Neuron (in vitro differentiated cells): ENCODE results near the gene LPCAT3.
"Not testable (repeated sequence)": the region's sequence is repeated elsewhere in the genome, so short reads cannot be mapped to it uniquely, and the experiment has no call there.

Source experiments
- H2AFZ ChIP-seq: one replicate; pipeline ENCODE4 v1.6.1; 2013; ENCODE audit warnings: low read depth, mild to moderate bottlenecking, inconsistent platforms, low read length, moderate library complexity
- H3K27me3 ChIP-seq: one replicate; pipeline ENCODE4 v1.6.1; 2013; ENCODE audit warnings: low read length; ENCODE audit not compliant: insufficient read depth
- H3K36me3 ChIP-seq: one replicate; pipeline ENCODE4 v1.6.1; 2013; ENCODE audit warnings: low read length; ENCODE audit not compliant: insufficient read depth
- H3K4me1 ChIP-seq: one replicate; pipeline ENCODE4 v1.6.1; 2013; ENCODE audit warnings: low read length; ENCODE audit not compliant: insufficient read depth
- H3K4me3 ChIP-seq: 2 replicates; pipeline ENCODE4 v1.5.1; 2013; ENCODE audit warnings: mild to moderate bottlenecking, low read length, moderate library complexity
- H3K9me3 ChIP-seq: one replicate; pipeline ENCODE4 v1.6.1; 2013; ENCODE audit warnings: low read length

Gene LPCAT3

DNA sequence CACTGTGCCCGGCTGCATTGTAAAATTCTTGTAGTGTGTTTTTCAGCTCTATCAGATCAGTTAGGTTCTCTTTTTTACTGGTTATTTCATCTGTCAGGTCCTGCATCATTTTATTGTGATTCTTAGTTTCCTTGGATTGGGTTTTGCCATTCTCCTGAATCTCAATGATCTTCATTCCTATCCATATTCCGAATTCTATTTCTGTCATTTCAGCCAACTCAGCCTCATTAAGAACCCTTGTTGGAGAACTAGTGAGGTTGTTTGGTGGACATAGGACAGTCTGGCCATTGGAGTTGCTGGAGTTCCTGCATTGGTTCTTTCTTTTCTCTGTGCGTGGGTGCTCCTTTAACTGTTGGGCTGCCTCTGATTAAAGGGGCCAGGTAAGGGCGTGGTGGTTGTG, 36.6 kb upstream of the LPCAT3 start:
- Histone ChIP-seq H3K9me3 (no peaks in the 10 kb centered on the region), H2AFZ (no peak overlapping the region), H3K27me3 (peaks cover 2% of the 10 kb centered on the region), H3K4me3 (no peak overlapping the region), H3K36me3 (no peaks in the 10 kb centered on the region), H3K4me1 (no peaks in the 10 kb centered on the region)

DNA sequence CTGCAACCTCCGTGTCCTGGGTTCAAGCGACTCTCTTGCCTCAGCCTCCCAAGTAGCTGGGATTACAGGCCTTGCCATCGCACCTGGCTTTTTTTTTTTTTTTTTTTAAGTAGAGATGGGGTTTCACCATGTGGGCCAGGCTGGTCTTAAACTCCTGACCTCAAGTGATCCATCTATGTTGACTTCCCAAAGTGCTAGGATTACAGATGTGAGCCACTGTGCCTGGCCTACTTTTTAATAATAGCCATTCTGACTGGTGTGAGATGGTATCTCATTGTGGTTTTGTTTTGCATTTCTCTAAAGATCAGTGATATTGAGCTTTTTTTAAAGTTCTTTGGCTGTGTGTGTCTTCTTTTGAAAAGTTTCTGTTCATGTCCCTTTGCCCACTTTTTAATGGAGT, 31.7 kb upstream of the LPCAT3 start:
- H3K36me3 ChIP-seq, H2AFZ ChIP-seq, H3K27me3 ChIP-seq, H3K9me3 ChIP-seq, H3K4me1 ChIP-seq, H3K4me3 ChIP-seq: not testable (repeated sequence)

DNA sequence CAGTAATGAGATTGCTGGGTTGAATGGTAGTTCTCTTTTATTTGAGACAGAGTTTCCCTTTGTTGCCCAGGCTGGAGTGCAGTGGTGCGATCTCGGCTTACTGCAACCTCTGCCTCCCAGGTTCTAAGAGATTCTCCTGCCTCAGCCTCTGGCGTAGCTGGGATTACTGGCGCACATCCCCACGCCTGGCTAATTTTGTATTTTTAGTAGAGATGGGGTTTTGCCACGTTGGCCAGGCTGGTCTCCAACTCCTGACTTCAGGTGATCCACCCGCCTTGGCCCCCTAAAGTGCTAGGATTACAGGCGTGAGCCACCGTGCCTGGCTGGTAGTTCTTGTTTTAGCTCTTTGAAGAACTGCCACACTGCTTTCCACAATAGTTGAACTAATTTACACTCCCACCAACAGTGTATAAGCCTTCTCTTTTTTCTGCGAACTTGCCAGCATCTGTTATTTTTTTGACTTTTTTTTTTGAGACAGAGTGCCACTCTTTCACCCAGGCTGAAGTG, 31.2 kb upstream of the LPCAT3 start:
- H3K4me3 ChIP-seq, H3K27me3 ChIP-seq, H3K9me3 ChIP-seq, H2AFZ ChIP-seq, H3K4me1 ChIP-seq, H3K36me3 ChIP-seq: not testable (repeated sequence)

DNA sequence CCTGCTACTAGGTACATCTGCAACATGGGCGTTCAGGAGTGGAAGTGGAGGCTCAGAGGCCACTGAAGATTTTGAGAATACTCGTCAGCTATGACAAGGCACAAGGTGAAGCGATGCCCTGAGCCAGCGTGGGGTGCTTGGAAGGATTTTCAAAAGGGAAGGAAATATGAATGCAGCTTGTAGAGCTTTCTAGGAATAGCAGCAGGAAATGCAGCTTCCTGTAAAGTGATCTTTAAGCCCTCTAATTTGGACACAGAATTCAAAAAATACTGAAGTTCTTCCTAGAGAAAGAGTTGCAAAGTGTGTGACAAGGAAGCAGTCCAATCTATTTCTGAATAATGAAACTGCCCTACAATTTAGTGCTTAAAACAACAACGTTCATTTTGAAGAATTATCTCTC, 29.0 kb upstream of the LPCAT3 start:
- Histone ChIP-seq H3K27me3 (no peaks in the 10 kb centered on the region), H3K4me1 (no peaks in the 10 kb centered on the region), H3K36me3 (no peaks in the 10 kb centered on the region), H3K9me3 (no peaks in the 10 kb centered on the region), H2AFZ (no peak overlapping the region), H3K4me3 (no peak overlapping the region)

DNA sequence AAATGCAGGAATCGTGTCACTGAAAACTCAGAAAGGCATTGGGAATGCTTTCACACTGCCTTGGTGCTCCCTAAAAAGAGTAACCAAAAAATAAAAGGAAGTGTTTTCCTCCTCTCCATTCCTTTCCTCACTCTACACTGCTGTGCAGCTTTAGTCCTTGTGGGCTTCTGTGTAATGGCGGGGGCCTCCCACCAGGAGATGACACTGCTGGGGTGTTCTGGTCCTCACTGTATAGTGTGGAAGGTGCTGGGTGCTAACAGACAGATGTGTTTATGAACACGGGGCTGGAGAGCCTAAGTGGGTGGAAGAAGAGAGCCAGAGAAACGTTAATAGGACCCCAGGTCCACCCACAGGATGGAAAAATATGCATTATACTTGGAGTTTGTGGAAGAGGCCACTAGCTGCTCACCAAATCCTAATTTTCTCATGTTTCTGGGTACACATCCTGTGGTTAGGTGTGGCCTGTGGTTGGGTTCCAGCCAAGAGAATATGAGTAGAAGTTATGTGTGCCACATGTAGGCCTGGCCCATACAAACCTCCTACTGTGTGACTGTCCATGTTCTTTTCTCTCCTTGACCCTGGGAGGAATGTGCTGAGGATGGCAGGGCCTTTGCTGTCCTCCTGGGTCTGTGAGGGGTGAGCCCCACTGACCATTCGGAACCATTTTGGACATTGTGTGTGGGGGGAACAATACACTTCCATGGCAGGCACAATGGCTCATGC, 28.3 kb upstream of the LPCAT3 start:
- Histone ChIP-seq H3K27me3 (no peaks in the 10 kb centered on the region), H2AFZ (no peak overlapping the region), H3K9me3 (no peaks in the 10 kb centered on the region), H3K36me3 (no peaks in the 10 kb centered on the region), H3K4me3 (no peak overlapping the region), H3K4me1 (no peaks in the 10 kb centered on the region)

DNA sequence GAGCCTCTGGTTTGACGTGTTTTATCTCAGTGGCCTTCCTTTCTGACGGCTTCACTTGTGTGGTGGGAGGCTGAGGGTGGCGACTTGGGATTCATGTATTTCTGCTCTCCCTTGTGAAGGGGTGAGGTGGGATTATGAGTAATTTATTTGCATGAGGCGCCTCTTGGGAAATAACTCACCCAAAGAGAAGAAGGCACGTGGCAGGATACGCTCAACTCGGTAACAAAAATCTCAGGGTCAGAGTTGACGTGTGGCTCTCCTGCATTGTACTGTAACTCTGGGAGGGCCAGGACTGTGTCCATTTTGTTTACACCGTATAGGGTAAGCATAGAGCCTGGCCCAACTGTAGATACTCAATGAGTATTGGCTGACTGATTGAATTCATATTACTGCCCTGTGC, 27.6 kb upstream of the LPCAT3 start:
- Histone ChIP-seq H3K27me3 (no peaks in the 10 kb centered on the region), H3K36me3 (no peaks in the 10 kb centered on the region), H3K4me1 (no peaks in the 10 kb centered on the region), H2AFZ (no peak overlapping the region), H3K4me3 (no peak overlapping the region), H3K9me3 (no peaks in the 10 kb centered on the region)

DNA sequence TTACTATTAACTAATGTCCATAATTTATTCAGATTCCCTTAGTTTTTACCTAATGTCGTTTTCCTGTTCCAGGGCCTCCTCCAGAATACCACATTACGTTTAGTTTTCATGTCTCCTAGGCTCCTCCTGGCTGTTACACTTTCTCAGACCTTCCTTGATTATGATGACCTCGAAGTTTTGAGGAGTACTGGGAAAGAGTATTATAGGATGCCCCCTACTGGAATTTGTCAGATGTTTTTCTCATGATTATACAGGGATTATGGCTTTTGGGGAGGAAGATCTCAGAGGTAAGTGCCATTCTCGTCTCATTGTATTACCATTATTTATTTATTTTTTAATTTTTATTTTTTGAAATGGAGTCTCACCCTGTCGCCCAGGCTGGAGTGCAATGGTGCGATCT, 24.6 kb upstream of the LPCAT3 start:
- Histone ChIP-seq H3K4me3 (no peak overlapping the region), H3K27me3 (no peaks in the 10 kb centered on the region)

DNA sequence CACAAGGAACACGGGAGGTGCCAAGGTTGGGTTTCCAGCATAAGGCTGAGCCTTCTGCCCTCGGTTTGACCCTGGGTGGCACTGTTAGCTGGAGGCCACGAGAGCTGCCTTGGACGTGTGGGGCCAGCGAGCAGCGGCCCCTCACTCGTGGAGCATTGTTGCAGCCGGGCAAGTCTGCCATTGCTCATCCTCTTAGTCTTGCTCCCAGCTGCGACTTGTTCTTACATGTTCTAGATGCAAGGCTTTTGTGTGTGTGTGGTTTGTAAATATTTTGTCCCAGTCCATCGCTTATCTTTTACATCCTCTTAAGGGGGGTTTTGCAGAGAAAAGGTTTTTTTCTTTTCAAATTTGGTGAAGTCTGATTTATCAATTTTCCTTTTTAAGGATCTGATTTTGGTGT, 21.1 kb upstream of the LPCAT3 start:
- Histone ChIP-seq H3K36me3 (no peaks in the 10 kb centered on the region), H3K4me3 (no peak overlapping the region), H3K4me1 (no peaks in the 10 kb centered on the region), H3K9me3 (no peaks in the 10 kb centered on the region), H3K27me3 (no peaks in the 10 kb centered on the region), H2AFZ (no peak overlapping the region)

More for the DNA sequence above, 24.6 kb upstream of the LPCAT3 start:
- H3K4me1 ChIP-seq, result no peaks in the 10 kb centered on the region
- H3K36me3 ChIP-seq, result no peaks in the 10 kb centered on the region
- no peaks in the 10 kb centered on the region for H3K9me3 ChIP-seq
- H2AFZ ChIP-seq, result no peak overlapping the region

DNA sequence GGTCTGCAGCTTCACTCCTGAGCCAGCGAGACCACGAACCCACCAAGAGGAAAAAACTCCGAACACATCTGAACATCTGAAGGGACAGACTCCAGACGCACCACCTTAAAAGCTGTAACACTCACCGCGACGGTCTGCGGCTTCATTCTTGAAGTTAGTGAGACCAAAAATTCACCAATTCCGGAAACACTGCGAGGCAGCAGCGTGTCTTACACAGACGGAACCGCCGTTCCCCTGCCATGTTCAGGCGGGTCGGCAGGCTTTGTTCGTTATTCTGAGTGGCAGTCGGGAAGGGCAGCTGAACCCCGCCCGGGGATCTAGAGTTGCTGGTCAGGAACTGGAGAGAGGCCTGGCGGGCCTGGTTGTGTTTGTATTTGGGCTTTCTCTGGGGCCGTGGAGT, 20.3 kb upstream of the LPCAT3 start:
- H3K9me3 ChIP-seq, result no peaks in the 10 kb centered on the region
- H3K4me1 ChIP-seq, result no peaks in the 10 kb centered on the region
- H3K36me3 ChIP-seq, result no peaks in the 10 kb centered on the region
- no peak overlapping the region for H2AFZ ChIP-seq
- H3K4me3 ChIP-seq, result no peak overlapping the region
- no peaks in the 10 kb centered on the region for H3K27me3 ChIP-seq

DNA sequence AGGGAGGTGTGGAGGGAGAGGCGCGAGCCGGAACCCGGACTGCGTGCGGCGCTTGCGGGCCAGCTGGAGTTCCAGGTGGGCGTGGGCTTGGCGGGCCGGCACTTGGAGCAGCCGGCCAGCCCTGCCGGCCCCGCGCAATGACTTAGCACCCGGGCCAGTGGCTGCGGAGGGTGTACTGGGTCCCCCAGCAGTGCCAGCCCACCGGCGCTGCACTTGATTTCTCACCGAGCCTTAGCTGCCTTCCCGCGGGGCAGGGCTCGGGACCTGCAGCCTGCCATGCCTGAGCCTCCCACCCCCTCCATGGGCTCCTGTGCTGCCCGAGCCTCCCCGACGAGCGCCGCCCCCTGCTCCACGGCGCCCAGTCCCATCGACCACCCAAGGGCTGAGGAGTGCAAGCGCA, 19.1 kb upstream of the LPCAT3 start:
- not testable (repeated sequence) for H2AFZ ChIP-seq, H3K27me3 ChIP-seq, H3K4me3 ChIP-seq

DNA sequence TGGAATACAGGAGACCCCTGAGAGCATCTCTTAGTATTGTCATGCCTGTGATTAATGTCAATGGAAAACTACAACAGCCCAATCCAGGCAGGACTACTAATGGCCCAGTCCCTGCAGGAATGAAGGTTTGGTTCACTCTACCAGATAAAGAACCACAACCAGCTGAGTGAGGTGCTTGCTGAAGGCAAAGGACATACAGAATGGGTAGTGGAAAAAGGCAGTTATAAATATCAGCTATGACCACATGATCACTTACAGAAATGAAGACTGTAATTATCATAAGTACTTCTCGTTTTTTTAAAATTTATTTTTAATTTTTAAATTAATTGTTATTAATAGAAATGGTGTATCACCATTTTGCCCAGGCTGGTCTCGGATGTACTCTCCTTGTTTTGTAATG, 17.2 kb upstream of the LPCAT3 start:
- H2AFZ ChIP-seq, result no peak overlapping the region
- H3K27me3 ChIP-seq, result no peaks in the 10 kb centered on the region
- no peaks in the 10 kb centered on the region for H3K36me3 ChIP-seq
- no peaks in the 10 kb centered on the region for H3K4me1 ChIP-seq
- no peak overlapping the region for H3K4me3 ChIP-seq
- H3K9me3 ChIP-seq, result no peaks in the 10 kb centered on the region

More for the DNA sequence above, 19.1 kb upstream of the LPCAT3 start:
- not testable (repeated sequence) for H3K9me3 ChIP-seq, H3K4me1 ChIP-seq, H3K36me3 ChIP-seq

DNA sequence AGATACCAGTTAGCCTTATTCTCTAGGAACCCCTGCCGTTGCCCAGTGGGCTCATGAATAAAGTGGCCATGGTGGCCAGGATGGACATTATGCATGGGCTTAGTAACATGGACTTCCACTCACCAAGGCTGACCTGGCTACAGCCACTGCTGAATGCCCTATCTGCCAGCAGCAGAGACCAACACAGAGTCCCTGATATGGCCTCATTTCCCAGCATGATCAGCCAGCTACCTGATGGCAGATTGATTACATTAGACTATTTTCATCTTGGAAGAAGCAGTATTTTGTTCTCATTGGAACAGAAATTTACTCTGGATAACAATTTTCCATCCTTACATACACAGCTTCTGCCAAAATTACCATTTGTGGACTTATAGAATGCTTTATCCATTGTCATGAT, 16.2 kb upstream of the LPCAT3 start:
- no peaks in the 10 kb centered on the region for H3K36me3 ChIP-seq

DNA sequence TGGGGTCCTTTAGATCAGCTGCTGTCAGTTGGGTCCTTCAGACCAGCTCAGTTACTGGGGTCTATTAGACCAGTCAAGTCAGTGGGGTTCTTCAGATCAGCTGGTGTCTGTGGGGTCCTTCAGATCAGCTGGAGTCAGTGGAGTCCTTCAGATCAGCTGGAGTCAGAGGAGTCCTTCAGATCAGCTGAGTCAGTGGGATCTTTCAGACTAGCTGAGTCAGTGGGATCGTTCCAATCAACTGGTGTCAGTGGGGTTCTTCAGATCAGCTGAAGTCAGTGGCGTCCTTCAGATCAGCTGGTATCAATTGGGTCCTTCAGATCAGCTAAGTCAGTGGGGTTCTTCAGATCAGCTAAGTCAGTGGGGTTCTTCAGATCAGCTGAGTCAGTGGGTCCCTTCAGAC, 14.7 kb upstream of the LPCAT3 start:
- H3K4me3 ChIP-seq, result no peak overlapping the region
- no peaks in the 10 kb centered on the region for H3K27me3 ChIP-seq
- no peaks in the 10 kb centered on the region for H3K9me3 ChIP-seq
- H2AFZ ChIP-seq, result no peak overlapping the region
- H3K36me3 ChIP-seq, result no peaks in the 10 kb centered on the region
- no peaks in the 10 kb centered on the region for H3K4me1 ChIP-seq

More for the DNA sequence above, 16.2 kb upstream of the LPCAT3 start:
- Histone ChIP-seq H3K9me3 (no peaks in the 10 kb centered on the region), H2AFZ (no peak overlapping the region), H3K4me3 (no peak overlapping the region), H3K4me1 (no peaks in the 10 kb centered on the region), H3K27me3 (no peaks in the 10 kb centered on the region)

DNA sequence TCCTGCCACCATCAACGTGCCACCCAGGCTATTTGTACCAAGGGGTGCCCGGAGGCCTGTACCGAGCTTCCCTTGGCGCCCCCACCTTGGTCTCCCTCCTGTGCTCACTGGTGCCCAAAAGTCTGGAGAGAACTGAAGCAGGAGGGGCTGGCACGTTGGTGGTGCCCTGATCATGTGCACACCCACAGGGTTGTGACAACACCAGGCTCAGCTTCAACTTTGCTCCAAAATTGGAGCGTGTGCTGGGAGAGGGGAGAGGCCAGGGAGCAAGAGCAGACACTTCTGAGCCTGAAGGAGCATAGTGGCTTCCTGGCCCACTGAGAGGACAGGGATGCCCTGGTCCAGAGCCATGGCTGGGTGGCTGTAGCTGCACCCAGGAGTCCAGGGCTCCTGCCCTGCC, 13.0 kb upstream of the LPCAT3 start:
- Histone ChIP-seq H2AFZ (no peak overlapping the region), H3K9me3 (no peaks in the 10 kb centered on the region)

More for the DNA sequence above, 13.0 kb upstream of the LPCAT3 start:
- no peak overlapping the region for H3K4me3 ChIP-seq
- H3K27me3 ChIP-seq, result no peaks in the 10 kb centered on the region
- H3K36me3 ChIP-seq, result no peaks in the 10 kb centered on the region
- H3K4me1 ChIP-seq, result no peaks in the 10 kb centered on the region
